T-cell (primary cell): ENCODE measurements around the gene ANKRD52. TPM values are rescaled to one million over a fixed set of nuclear protein-coding genes. Genes with fewer than 3 reads are reported as not detected.

ENCODE experiments used
- ATAC-seq, 4 experiments: fragments of 200-7000 bp in 3 of 4; fragments of 150-1000 bp in 1 of 4; cut with Tn5 transposase; replicated peaks in 1 of 4; 1 replicate in 3 of 4; 2 replicates in 1 of 4; pipeline ENCODE4 v1.10.0; 2021; ENCODE audit warnings: moderate library complexity in 3 of 4, mild to moderate bottlenecking in 2 of 4, moderate number of reproducible peaks in 1 of 4
- CTCF ChIA-PET, 2 donors: fragments of 300-600 bp; sonication (Branson Sonifier 250); formaldehyde crosslinking; loops; one replicate each; lab custom pipeline; 2022; ENCODE audit warnings: antibody characterized with exemption in 2 of 2; lab: Charles Lee
- POLR2A ChIA-PET, 2 donors: fragments of 300-600 bp; sonication (Branson Sonifier 250); formaldehyde crosslinking; loops; one replicate each; lab custom pipeline; 2022; ENCODE audit warnings: antibody characterized with exemption in 2 of 2; lab: Charles Lee
- DNase-seq, 35 experiments: peaks; one replicate each; pipeline versions ENCODE4 v3.0.0 to v3.0.0-alpha.2; 2013 to 2023
- H3K27ac ChIP-seq: one replicate; pipeline ENCODE4 v1.5.1; 2013; ENCODE audit warnings: low read length
- H3K27me3 ChIP-seq, 2 experiments: replicated peaks in 1 of 2; 1 replicate in 1 of 2; 2 replicates in 1 of 2; pipeline versions ENCODE4 v1.6.1 to v1.7.0; 2013; ENCODE audit warnings: low read length in 1 of 2, mixed read lengths in 1 of 2; ENCODE audit not compliant: control insufficient read depth in 2 of 2, insufficient read depth in 2 of 2; ENCODE audit errors: extremely low read depth in 1 of 2
- H3K36me3 ChIP-seq, 2 donors: 1 replicate in 1 of 2; 2 replicates in 1 of 2; pipeline versions ENCODE4 v1.6.1 to v1.7.0; 2013; ENCODE audit warnings: low read length in 1 of 2; ENCODE audit not compliant: control insufficient read depth in 2 of 2, insufficient read depth in 1 of 2; ENCODE audit errors: extremely low read depth in 1 of 2
- H3K4me1 ChIP-seq, 2 experiments: 1 replicate in 1 of 2; 2 replicates in 1 of 2; pipeline versions ENCODE4 v1.6.1 to v1.7.0; 2013; ENCODE audit warnings: low read length in 2 of 2, mixed read lengths in 1 of 2; ENCODE audit not compliant: insufficient read depth in 2 of 2, control insufficient read depth in 1 of 2; ENCODE audit errors: extremely low read depth in 1 of 2
- H3K4me3 ChIP-seq, 2 donors: 1 replicate in 1 of 2; 2 replicates in 1 of 2; pipeline versions ENCODE4 v1.5.1 to v1.7.0; 2013; ENCODE audit warnings: mild to moderate bottlenecking in 2 of 2, low read length in 1 of 2, moderate library complexity in 1 of 2; ENCODE audit not compliant: control insufficient read depth in 1 of 2; ENCODE audit errors: extremely low read depth in 1 of 2
- H3K9me3 ChIP-seq: 2 replicates; pipeline ENCODE4 v1.7.0; 2013
- H3K27ac Mint-ChIP-seq, 2 donors: one replicate each; pipeline ENCODE4 v1.8.0; 2020 to 2021; ENCODE audit warnings: mild to moderate bottlenecking in 2 of 2, mixed read lengths in 2 of 2
- H3K27me3 Mint-ChIP-seq, 2 donors: one replicate each; pipeline ENCODE4 v1.8.0; 2021 to 2022; ENCODE audit warnings: mixed read lengths in 2 of 2
- H3K36me3 Mint-ChIP-seq: one replicate; pipeline ENCODE4 v1.8.0; 2021; ENCODE audit warnings: mixed read lengths
- H3K4me1 Mint-ChIP-seq, 3 donors: one replicate each; pipeline ENCODE4 v1.8.0; 2020 to 2022; ENCODE audit warnings: mixed read lengths in 3 of 3, mild to moderate bottlenecking in 1 of 3
- H3K4me3 Mint-ChIP-seq, 3 donors: one replicate each; pipeline ENCODE4 v1.8.0; 2020 to 2022; ENCODE audit warnings: mild to moderate bottlenecking in 3 of 3, mixed read lengths in 3 of 3, moderate library complexity in 3 of 3
- H3K9me3 Mint-ChIP-seq, 3 donors: one replicate each; pipeline ENCODE4 v1.8.0; 2020 to 2022; ENCODE audit warnings: mixed read lengths in 3 of 3
- WGBS: methylation state at CpG from one replicate; pipeline ENCODE4 v1.1.5; 2013; ENCODE audit warnings: missing lambda C conversion rate; ENCODE audit not compliant: insufficient coverage; 5-methylcytosine and 5-hydroxymethylcytosine counted together
- total RNA-seq, 35 experiments: library from RNA in 6 of 35; stranded (reverse) in 6 of 35; fragments of 120-200 nt in 1 of 35; gene quantifications; one replicate each; pipeline versions ENCODE4 v1.2.1 to v1.2.4 and lab custom pipeline; 2013 to 2026

The ANKRD52 gene
- total RNA-seq (10 to 100 TPM; 35.8 to 51.0 (median 43.1) TPM), total RNA-seq (lab: John Stamatoyannopoulos, UW) (35.8 to 107 (median 55.3) reads per million in 29 experiments)
- total RNA-seq (2013), result 17.5 TPM

DNA sequence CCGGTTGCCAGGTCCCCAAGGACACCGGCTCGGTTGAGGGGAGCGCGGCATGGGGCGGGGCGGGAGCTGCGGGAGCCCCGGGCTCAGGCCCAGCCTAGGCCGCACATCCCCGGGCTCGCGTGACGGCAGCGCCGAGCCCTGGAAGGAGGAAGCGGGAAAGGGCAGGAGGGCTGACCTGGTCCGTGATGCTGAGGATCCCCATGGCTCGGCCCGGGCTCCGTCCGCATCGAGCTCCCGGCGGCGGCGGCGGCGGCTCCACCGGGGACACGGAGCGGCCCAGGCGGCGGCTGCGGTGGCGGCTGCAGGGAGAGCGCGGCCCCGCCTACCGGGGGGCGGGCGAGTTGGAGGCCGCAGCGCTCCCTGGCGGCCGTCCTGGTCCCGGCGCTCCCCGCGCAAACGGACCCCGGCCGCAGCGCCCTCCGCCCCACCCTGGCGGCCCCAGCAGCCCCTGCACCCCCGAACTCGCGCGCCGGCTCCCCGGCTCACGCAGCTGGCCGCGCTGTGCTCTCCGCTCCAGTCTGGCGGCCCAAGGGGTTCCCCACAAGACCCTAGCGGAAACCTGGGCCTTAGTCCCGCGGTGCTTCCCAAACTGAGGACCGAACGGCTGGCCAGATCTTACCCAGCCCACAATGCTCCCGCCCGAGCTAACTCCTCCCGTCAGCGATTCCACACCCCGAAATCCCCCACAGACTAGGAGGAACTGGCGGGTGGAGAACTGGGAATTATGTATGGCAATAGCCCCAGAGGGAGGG, at the start of gene ANKRD52:
Gene ANKRD52, minus strand, starts transcription at position 317 of the 752 bp plus-strand sequence. Its CDS starts 115 bp downstream, at position 202.
- peak; percentile 94 to 97 (median 96) for ATAC-seq
- Histone ChIP-seq H3K9me3 (no peaks in the 10 kb centered on the region), H3K4me3 (peak within 1 kb of the TSS; percentile 77 to 82), H3K36me3 (peaks cover 9 to 29% of the 10 kb centered on the region in 2 donors), H3K4me1 (peaks cover 7 to 27% of the 10 kb centered on the region in 2 experiments), H3K27me3 (no peaks in the 10 kb centered on the region), H3K27ac (peak within 1 kb of the TSS; percentile 71)
- peaks cover 20 to 25% (median 24%) of the 10 kb centered on the region in 3 donors for H3K4me1 Mint-ChIP-seq
- peak; percentile 47 to 93 (median 73) for DNase-seq
- H3K9me3 Mint-ChIP-seq, result no peaks in the 10 kb centered on the region
- H3K27ac Mint-ChIP-seq, result peak within 1 kb of the TSS; percentile 86 to 90
- CTCF ChIA-PET, result interaction anchor here (0.6 to 1.8 kb wide), 13 partner anchors 9 to 285 kb away, joined by 3 to 10 read pairs (median 4); partner anchors contain the start of genes COQ10A (in 1 of the 2), CS (in 1 of the 2), RNF41 (in 1 of the 2) and SMARCC2 (in 1 of the 2)
- POLR2A ChIA-PET, result interaction anchor here (0.6 to 1.1 kb wide), 2 partner anchors 8 to 483 kb away, joined by 3 to 4 read pairs; partner anchors contain the start of gene COQ10A (in 1 of the 2)
- no peaks in the 10 kb centered on the region for H3K27me3 Mint-ChIP-seq
- WGBS, result under 1% methylated on average over 69 of the region's 78 CpGs
- peaks cover 23% of the 10 kb centered on the region for H3K36me3 Mint-ChIP-seq
- peak within 1 kb of the TSS; percentile 81 to 92 (median 90) for H3K4me3 Mint-ChIP-seq

GRCh38 chr12:56307221-56307965, 49.2 kb upstream of the ANKRD52 start:
- peaks cover 0 to 5% of the 10 kb centered on the region in 2 experiments for H3K4me1 ChIP-seq
- H3K27ac ChIP-seq, result no peak overlapping the region
- H3K9me3 Mint-ChIP-seq, result no peaks in the 10 kb centered on the region
- H3K27me3 Mint-ChIP-seq, result no peaks in the 10 kb centered on the region
- WGBS, result no CpG with 5 or more reads among the region's 7 CpGs
- no peaks in the 10 kb centered on the region for H3K27me3 ChIP-seq
- no peaks in the 10 kb centered on the region for H3K9me3 ChIP-seq
- no peak overlapping the region for H3K4me3 Mint-ChIP-seq
- H3K27ac Mint-ChIP-seq, result no peak overlapping the region
- no peak overlapping the region for H3K4me3 ChIP-seq
- POLR2A ChIA-PET, result no interaction called here
- ATAC-seq (no peak), DNase-seq (no peak)
- CTCF ChIA-PET, result interaction anchor here (0.5 to 0.9 kb wide), 2 partner anchors 25 to 45 kb away, joined by 3 to 12 read pairs; no protein-coding TSS in a partner anchor
- H3K36me3 ChIP-seq, result peaks cover 2 to 42% of the 10 kb centered on the region in 2 donors
- peaks cover under 1 to 2% (median under 1%) of the 10 kb centered on the region in 3 donors for H3K4me1 Mint-ChIP-seq
- peaks cover 15% of the 10 kb centered on the region for H3K36me3 Mint-ChIP-seq

DNA sequence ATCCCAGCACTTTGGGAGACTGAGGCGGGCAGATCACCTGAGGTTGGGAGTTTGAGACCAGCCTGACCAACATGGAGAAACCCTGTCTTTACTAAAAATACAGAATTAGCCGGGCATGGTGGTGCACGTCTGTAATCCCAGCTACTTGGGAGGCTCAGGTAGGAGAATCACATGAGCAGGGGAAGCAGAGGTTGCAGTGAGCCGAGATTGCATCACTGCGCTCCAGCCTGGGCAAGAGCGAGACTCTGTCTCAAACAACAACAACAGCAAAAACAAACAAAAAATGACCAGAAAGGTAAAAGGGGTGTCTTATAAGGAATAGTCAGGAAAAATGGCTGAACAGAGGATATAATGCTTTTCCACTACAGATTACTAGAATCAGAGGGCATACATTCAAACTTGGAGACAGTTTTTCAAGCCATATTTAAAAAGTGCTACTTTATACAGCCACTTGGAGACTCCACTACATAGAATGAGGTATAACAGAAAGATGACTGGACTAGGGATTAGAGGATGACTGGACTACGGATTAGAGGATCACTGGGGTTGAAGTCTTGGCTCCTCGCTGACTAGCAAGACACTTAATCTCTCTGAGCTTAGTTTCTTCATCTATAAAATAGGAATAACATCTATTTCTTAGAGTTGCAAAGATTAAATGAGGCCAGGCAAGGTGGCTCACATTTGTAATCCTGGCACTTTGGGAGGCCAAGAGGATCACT, 46.8 kb upstream of the ANKRD52 start:
- ChIA-PET POLR2A (no interaction called here), CTCF (interaction anchor here in 1 of 2 donors (0.7 kb wide), 1 partner anchor 11 kb away, joined by 3 read pairs; the partner anchor contains the start of gene CNPY2)
- Mint-ChIP-seq H3K9me3 (no peaks in the 10 kb centered on the region), H3K36me3 (peaks cover 13% of the 10 kb centered on the region), H3K27ac (peak overlapping the region in 1 of 2 donors; percentile 82), H3K4me1 (peaks cover 21 to 23% (median 22%) of the 10 kb centered on the region in 3 donors), H3K4me3 (no peak overlapping the region), H3K27me3 (no peaks in the 10 kb centered on the region)
- DNase-seq, result no peak
- Histone ChIP-seq H3K27ac (no peak overlapping the region), H3K27me3 (no peaks in the 10 kb centered on the region), H3K36me3 (peaks cover 0 to 28% of the 10 kb centered on the region in 2 donors), H3K4me1 (peaks cover 3 to 23% of the 10 kb centered on the region in 2 experiments), H3K4me3 (no peak overlapping the region), H3K9me3 (no peaks in the 10 kb centered on the region)
- 100% methylated on average over 2 of the region's 8 CpGs for WGBS
- ATAC-seq, result no peak

GRCh38 chr12:56304276-56304675, 46.1 kb upstream of the ANKRD52 start:
- Mint-ChIP-seq H3K27me3 (no peaks in the 10 kb centered on the region), H3K4me1 (peaks cover 26 to 28% (median 26%) of the 10 kb centered on the region in 3 donors), H3K9me3 (no peaks in the 10 kb centered on the region), H3K36me3 (peaks cover 10% of the 10 kb centered on the region), H3K4me3 (no peak overlapping the region), H3K27ac (no peak overlapping the region)
- ATAC-seq (no peak), DNase-seq (no peak)
- H3K9me3 ChIP-seq, result no peaks in the 10 kb centered on the region
- CTCF ChIA-PET, result interaction anchor here in 1 of 2 donors (0.6 kb wide), 1 partner anchor 200 kb away, joined by 5 read pairs; no protein-coding TSS in a partner anchor
- WGBS, result 100% methylated on average over 2 of the region's 3 CpGs
- H3K4me1 ChIP-seq, result peaks cover 4 to 29% of the 10 kb centered on the region in 2 experiments
- POLR2A ChIA-PET, result no interaction called here
- H3K27me3 ChIP-seq, result no peaks in the 10 kb centered on the region
- no peak overlapping the region for H3K4me3 ChIP-seq
- H3K36me3 ChIP-seq, result peaks cover 0 to 24% of the 10 kb centered on the region in 2 donors
- H3K27ac ChIP-seq, result no peak overlapping the region

DNA sequence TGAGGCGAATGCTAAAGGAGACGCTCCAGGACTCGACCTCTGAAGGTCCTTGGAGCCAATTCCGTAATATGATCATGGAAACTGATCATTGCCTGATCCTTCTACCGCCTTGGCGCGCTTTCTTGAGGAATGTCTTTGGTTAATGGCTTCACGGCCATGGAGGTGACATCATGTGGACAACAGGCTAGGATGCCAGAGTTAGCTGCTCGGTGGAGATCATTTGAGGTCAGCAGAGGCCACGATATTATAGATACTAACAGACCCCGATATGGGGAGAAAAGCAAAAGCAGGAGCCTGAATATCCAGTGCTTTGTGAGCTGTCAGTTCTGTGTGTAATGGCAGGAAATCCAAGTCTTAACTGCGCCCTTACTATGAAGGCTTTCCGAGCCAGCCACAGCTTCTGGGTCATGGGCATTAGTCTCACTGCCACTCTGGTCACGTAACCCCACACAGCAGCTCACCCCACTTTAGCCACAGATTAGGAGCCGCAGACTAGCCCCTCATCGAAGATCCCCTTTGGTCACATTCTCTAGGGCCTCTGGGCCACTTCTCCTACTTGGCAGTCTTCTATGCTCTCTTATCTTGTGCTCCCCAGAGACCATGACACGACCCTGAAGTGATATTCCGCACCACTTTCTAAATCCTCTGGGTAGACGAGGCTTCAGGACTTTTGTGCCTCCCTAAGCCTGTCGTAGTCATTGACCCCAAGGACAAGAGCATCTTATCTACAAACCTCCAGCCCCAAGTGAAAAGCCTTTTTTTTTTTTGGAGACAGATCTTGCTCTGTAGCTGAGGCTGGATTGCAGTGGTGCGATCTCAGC, 42.7 kb upstream of the ANKRD52 start:
- H3K4me1 ChIP-seq, result peaks cover 17 to 57% of the 10 kb centered on the region in 2 experiments
- no peak for ATAC-seq
- Mint-ChIP-seq H3K27me3 (no peaks in the 10 kb centered on the region), H3K27ac (peak overlapping the region; percentile 92 to 94), H3K9me3 (no peaks in the 10 kb centered on the region), H3K36me3 (peaks cover 21% of the 10 kb centered on the region), H3K4me1 (peaks cover 56 to 61% (median 59%) of the 10 kb centered on the region in 3 donors), H3K4me3 (peak overlapping the region; percentile 91 to 94 (median 92))
- CTCF ChIA-PET, result interaction anchor here (0.5 to 1.7 kb wide), 9 partner anchors 16 to 787 kb away, joined by 3 to 5 read pairs (median 4); partner anchors contain the start of genes ANKRD52 (in 1 of the 2), COQ10A (in 1 of the 2) and SMARCC2 (in 1 of the 2)
- no peaks in the 10 kb centered on the region for H3K27me3 ChIP-seq
- WGBS, result 62% methylated on average over 18 of the region's 21 CpGs
- no peaks in the 10 kb centered on the region for H3K9me3 ChIP-seq
- POLR2A ChIA-PET, result interaction anchor here in 1 of 2 donors (0.5 kb wide), 1 partner anchor 59 kb away, joined by 5 read pairs; the partner anchor contains the start of gene STAT2
- peaks cover 3 to 11% of the 10 kb centered on the region in 2 donors for H3K36me3 ChIP-seq
- peak in 2 of 35 experiments; percentile 2 to 16 for DNase-seq
- peak overlapping the region; percentile 98 for H3K27ac ChIP-seq
- peak overlapping the region; percentile 25 to 83 for H3K4me3 ChIP-seq
